DOHH2 (cell line): ENCODE measurements around the gene ATXN7L1.

ENCODE experiments used
- H3F3A ChIP-seq: fragments of 200-600 bp; sonication (generic), shearing (Covaris generic); 2 replicates; pipeline ENCODE4 v1.6.0; 2016; ENCODE audit warnings: antibody characterized with exemption, mild to moderate bottlenecking; ENCODE audit not compliant: control insufficient read depth, insufficient read depth
- H3K27ac ChIP-seq: fragments of 200-600 bp; sonication (generic); 2 replicates; pipeline ENCODE4 v1.5.1; 2014; ENCODE audit warnings: low read depth, mild to moderate bottlenecking, low read length, moderate library complexity
- H3K27me3 ChIP-seq: fragments of 200-600 bp; sonication (generic); 2 replicates; pipeline ENCODE4 v1.6.1; 2014; ENCODE audit warnings: mild to moderate bottlenecking, low read length, mixed read lengths; ENCODE audit not compliant: control insufficient read depth
- H3K36me3 ChIP-seq: fragments of 200-600 bp; sonication (generic); 2 replicates; pipeline ENCODE4 v1.6.1; 2014; ENCODE audit warnings: mild to moderate bottlenecking, low read length, moderate library complexity, mixed read lengths; ENCODE audit not compliant: control insufficient read depth
- H3K4me1 ChIP-seq: fragments of 200-600 bp; sonication (generic); 2 replicates; pipeline ENCODE4 v1.6.1; 2014; ENCODE audit warnings: mild to moderate bottlenecking, low read length, mixed read lengths; ENCODE audit not compliant: control insufficient read depth
- H3K4me2 ChIP-seq: fragments of 200-600 bp; sonication (generic); 2 replicates; pipeline ENCODE4 v1.6.0; 2014; ENCODE audit warnings: mild to moderate bottlenecking, low read length, moderate library complexity
- H3K4me3 ChIP-seq: fragments of 200-600 bp; sonication (generic); 2 replicates; pipeline ENCODE4 v1.5.1; 2014; ENCODE audit warnings: mild to moderate bottlenecking, low read length, mixed read lengths
- H3K79me2 ChIP-seq: fragments of 200-600 bp; sonication (generic); 2 replicates; pipeline ENCODE4 v1.6.1; 2014; ENCODE audit warnings: mild to moderate bottlenecking, low read length, mixed read lengths; ENCODE audit not compliant: control insufficient read depth
- H3K9me2 ChIP-seq: fragments of 200-600 bp; sonication (generic); replicated peaks from 2 replicates; pipeline ENCODE4 v1.6.1; 2014; ENCODE audit warnings: mild to moderate bottlenecking, low read length, mixed read lengths; ENCODE audit not compliant: control insufficient read depth
- H3K9me3 ChIP-seq: fragments of 200-600 bp; sonication (generic); 2 replicates; pipeline ENCODE4 v1.6.1; 2014; ENCODE audit warnings: antibody characterized with exemption, low read length, mixed read lengths; ENCODE audit not compliant: control insufficient read depth, insufficient read depth
- H4K20me1 ChIP-seq: fragments of 200-600 bp; sonication (generic); 2 replicates; pipeline ENCODE4 v1.6.0; 2014; ENCODE audit warnings: low read depth, mild to moderate bottlenecking, antibody characterized with exemption, low read length, moderate library complexity; ENCODE audit not compliant: control insufficient read depth, insufficient read depth
- EZH2phosphoT487 ChIP-seq: fragments of 200-600 bp; sonication (generic); IDR thresholded peaks from 2 replicates; pipeline ENCODE4 v1.6.1; 2017; ENCODE audit warnings: borderline replicate concordance, mild to moderate bottlenecking, antibody characterized with exemption, low read length, moderate library complexity, mixed read lengths
- TF ChIP-seq, protein P1 (sequence below): fragments of 200-600 bp; sonication (generic); IDR thresholded peaks from one replicate; pipeline ENCODE4 v1.5.1; 2014; ENCODE audit warnings: antibody characterized with exemption, mild to moderate bottlenecking, low read depth, low read length; ENCODE audit not compliant: poor library complexity, severe bottlenecking

Gene ATXN7L1

DNA sequence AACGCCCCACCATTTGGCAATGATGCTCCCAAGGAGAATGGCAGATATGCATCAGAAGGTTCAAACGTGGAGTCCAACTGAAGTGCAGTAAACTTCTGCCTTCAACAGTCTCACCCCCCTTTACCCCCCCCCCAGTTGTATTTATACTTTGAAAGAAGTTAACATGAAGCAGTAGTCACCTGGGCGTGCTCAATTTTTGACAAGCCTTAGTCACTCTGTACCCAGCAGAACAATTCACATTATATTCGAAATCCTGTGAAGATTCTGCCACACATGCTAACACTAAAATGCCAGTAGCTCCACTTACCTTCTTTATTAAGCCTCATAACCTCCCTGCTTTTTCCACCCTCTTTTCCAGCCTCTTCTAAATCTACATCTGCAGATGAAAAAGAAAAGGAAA is 894 bp downstream of the ATXN7L1 start:
- Histone ChIP-seq H4K20me1 (no peaks in the 10 kb centered on the region), H3K27ac (no peak overlapping the region), H3K4me2 (peak overlapping the region; percentile 65), H3K9me2 (no peaks in the 10 kb centered on the region), H3K4me3 (peak overlapping the region; percentile 84), H3K27me3 (peaks cover 35% of the 10 kb centered on the region), H3K9me3 (no peaks in the 10 kb centered on the region), H3K4me1 (peaks cover 19% of the 10 kb centered on the region), H3F3A (0 out of 2 replicates have a peak, but pooled peaks cover 2% of the 10 kb centered on the region), H3K36me3 (no peaks in the 10 kb centered on the region), H3K79me2 (no peaks in the 10 kb centered on the region)
- TF ChIP-seq, protein P1, sequence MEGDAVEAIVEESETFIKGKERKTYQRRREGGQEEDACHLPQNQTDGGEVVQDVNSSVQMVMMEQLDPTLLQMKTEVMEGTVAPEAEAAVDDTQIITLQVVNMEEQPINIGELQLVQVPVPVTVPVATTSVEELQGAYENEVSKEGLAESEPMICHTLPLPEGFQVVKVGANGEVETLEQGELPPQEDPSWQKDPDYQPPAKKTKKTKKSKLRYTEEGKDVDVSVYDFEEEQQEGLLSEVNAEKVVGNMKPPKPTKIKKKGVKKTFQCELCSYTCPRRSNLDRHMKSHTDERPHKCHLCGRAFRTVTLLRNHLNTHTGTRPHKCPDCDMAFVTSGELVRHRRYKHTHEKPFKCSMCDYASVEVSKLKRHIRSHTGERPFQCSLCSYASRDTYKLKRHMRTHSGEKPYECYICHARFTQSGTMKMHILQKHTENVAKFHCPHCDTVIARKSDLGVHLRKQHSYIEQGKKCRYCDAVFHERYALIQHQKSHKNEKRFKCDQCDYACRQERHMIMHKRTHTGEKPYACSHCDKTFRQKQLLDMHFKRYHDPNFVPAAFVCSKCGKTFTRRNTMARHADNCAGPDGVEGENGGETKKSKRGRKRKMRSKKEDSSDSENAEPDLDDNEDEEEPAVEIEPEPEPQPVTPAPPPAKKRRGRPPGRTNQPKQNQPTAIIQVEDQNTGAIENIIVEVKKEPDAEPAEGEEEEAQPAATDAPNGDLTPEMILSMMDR: peak; percentile 13
- TF ChIP-seq EZH2phosphoT487: no peak

DNA sequence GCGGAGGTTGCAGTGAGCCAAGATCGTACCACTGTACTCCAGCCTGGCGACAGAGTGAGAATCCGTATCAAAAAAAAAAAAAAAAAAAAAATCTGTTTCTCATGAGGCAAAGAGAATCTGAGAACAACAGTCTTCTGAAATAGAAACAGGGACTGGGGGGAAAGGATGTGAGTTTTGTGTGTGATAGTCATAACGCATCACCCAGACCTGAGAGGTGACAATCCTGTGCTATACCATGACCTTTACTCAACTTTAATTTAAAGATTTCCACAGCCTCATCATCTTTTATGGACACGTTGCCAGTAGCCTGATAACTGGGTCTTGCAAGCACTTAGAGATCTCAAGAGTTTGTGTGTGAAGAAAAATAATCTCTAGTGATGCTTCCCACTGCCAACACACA is 2.3 kb downstream of the ATXN7L1 start:
- H3F3A ChIP-seq: no peaks in the 10 kb centered on the region
- no peaks in the 10 kb centered on the region for H3K79me2 ChIP-seq
- no peak for TF ChIP-seq EZH2phosphoT487
- TF ChIP-seq, protein P1: no peak
- H3K4me3 ChIP-seq: no peak overlapping the region
- peaks cover 19% of the 10 kb centered on the region for H3K4me1 ChIP-seq
- peaks cover 23% of the 10 kb centered on the region for H3K27me3 ChIP-seq
- no peaks in the 10 kb centered on the region for H3K9me2 ChIP-seq
- H3K4me2 ChIP-seq: no peak overlapping the region
- H3K36me3 ChIP-seq: no peaks in the 10 kb centered on the region
- H3K27ac ChIP-seq: no peak overlapping the region
- H4K20me1 ChIP-seq: no peaks in the 10 kb centered on the region
- no peaks in the 10 kb centered on the region for H3K9me3 ChIP-seq

DNA sequence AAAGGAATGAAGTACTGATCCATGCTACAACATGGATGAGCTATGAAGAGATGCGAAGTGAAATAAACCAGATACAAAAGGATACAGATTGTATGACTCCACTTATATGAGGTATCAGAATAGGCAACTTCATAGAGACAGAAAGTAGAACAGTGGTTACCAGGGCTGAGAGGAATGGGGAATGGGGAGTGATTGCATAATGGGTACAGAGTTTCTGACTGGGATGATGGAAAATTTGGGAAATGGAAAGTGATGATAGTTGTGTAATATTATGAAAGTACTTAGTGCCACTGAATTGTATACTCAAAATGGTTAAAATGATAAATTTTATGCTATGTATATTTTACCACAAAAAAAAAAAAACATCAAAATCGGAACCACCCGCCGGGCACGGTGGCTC is 3.9 kb downstream of the ATXN7L1 start:
- Histone ChIP-seq H3K4me1 (peaks cover 19% of the 10 kb centered on the region), H3K36me3 (no peaks in the 10 kb centered on the region), H4K20me1 (no peaks in the 10 kb centered on the region), H3K9me2 (no peaks in the 10 kb centered on the region), H3K4me2 (no peak overlapping the region), H3K4me3 (no peak overlapping the region), H3F3A (no peaks in the 10 kb centered on the region), H3K27me3 (peaks cover 8% of the 10 kb centered on the region), H3K27ac (no peak overlapping the region), H3K9me3 (no peaks in the 10 kb centered on the region), H3K79me2 (no peaks in the 10 kb centered on the region)
- TF ChIP-seq, protein P1: no peak
- no peak for TF ChIP-seq EZH2phosphoT487
